ENCODE results near the gene CHPF2.

Gene CHPF2

GRCh38 chr7:151232091-151232916, at the start of gene CHPF2:
Gene CHPF2 (plus strand): TSS chr7:151232483. CDS start chr7:151234012, 1,529 bp downstream.
- DNase-seq = peak; percentile 62

- no peak for DNase-seq
These were observed 46.3 kb upstream of the CHPF2 start for GRCh38 chr7:151185762-151186639.

- DNase-seq = no peak
These were observed 45.5 kb upstream of the CHPF2 start, which contains the start of gene ASB10 for GRCh38 chr7:151186640-151187408. Gene ASB10 (minus strand): TSS chr7:151187250. CDS start chr7:151187130, 120 bp downstream.

- no peak for DNase-seq
These were observed 44.7 kb upstream of the CHPF2 start for GRCh38 chr7:151187409-151188251.

GRCh38 chr7:151188252-151188542, 44.1 kb upstream of the CHPF2 start:
- DNase-seq = no peak

- DNase-seq = no peak
These were observed 43.2 kb upstream of the CHPF2 start for GRCh38 chr7:151189038-151189437.

- DNase-seq = no peak
These were observed 40.7 kb upstream of the CHPF2 start for GRCh38 chr7:151191544-151191943.

GRCh38 chr7:151192002-151192539, 40.2 kb upstream of the CHPF2 start:
- no peak for DNase-seq

- DNase-seq = no peak
These were observed 38.9 kb upstream of the CHPF2 start for GRCh38 chr7:151193203-151193978.

- DNase-seq = no peak
These were observed 38.1 kb upstream of the CHPF2 start for GRCh38 chr7:151194188-151194587.

- DNase-seq = no peak
These were observed 36.5 kb upstream of the CHPF2 start for GRCh38 chr7:151195616-151196450.

GRCh38 chr7:151197932-151198331, 34.4 kb upstream of the CHPF2 start:
- DNase-seq = no peak

- no peak for DNase-seq
These were observed 33.1 kb upstream of the CHPF2 start for GRCh38 chr7:151198945-151199848.

GRCh38 chr7:151201344-151201743, 30.9 kb upstream of the CHPF2 start:
- DNase-seq = no peak

- DNase-seq = no peak
These were observed 30.5 kb upstream of the CHPF2 start for GRCh38 chr7:151201751-151202150.

GRCh38 chr7:151202836-151203235, 29.4 kb upstream of the CHPF2 start:
- DNase-seq = no peak

- DNase-seq = no peak
These were observed 27.8 kb upstream of the CHPF2 start for GRCh38 chr7:151204383-151205032.

GRCh38 chr7:151205730-151206129, 26.6 kb upstream of the CHPF2 start:
- DNase-seq = no peak

GRCh38 chr7:151206914-151207313, 25.4 kb upstream of the CHPF2 start:
- no peak for DNase-seq
